ENCODE results near the gene CCDC34.

Gene CCDC34

DNA sequence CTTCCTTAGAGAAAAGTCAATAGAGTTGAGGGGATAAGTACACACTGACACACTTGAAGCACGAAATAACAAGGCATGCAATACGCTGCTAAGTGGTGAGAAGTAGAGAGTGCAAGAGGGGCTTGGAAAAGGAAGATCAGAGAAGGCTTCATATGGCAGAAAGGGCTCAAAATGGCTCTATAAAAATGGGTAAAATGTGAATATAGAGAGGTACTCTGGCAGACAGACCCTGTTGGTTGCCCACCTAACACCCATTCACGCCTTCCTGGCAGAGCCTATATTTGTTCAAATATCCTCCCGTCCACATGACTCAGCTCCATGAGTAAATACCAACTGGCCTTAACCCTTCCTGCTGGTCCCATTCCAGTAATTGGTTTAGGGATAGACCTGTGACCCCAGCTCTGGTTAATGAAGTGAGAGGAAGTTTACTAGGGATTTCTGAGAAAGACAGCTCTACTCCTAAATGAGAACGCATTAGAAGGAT, 38.9 kb upstream of the CCDC34 start:
- TF ChIP-seq CTCF (IDR thresholded peaks at IDR 0.05; ENCODE audit: low read depth, low read length, missing control alignments): no peak

DNA sequence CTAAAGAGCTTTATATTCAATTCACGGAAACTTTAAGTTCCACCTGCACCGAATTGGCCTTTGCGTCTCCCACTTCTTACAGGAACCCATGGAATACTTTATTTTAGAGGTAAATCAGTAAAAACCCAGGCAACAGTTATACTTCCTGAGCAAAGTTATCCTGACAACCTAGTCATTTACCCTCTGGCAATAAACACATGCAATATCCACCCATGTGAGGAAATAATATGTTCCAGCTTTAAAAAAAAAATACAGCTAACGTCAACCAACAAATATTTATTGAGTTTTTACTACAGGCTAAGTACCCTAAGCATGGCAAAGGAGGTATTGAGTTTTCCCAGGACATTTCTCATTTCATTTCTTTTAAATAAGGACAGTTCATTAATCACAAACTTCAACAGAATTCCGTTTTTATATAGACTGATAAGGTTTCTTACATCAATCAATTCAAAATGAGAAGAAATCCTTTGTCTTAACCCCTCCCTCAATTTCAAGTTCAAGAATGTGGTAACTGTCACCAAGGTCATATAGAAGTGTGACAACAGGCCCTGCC, 38.3 kb upstream of the CCDC34 start:
- no peak overlapping the region for H3K4me3 ChIP-seq (replicated peaks; ENCODE audit: low read depth, low read length)

More for the DNA sequence above, 38.9 kb upstream of the CCDC34 start:
- DNase-seq (ENCODE audit: extremely low read depth, low read depth): no peak
- no peak overlapping the region for H3K4me3 ChIP-seq (replicated peaks; ENCODE audit: low read depth, low read length)

GRCh38 chr11:27398400-27398770, 35.4 kb upstream of the CCDC34 start:
- H3K4me3 ChIP-seq (replicated peaks; ENCODE audit: low read depth, low read length): no peak overlapping the region
- no peak for TF ChIP-seq CTCF (IDR thresholded peaks at IDR 0.05; ENCODE audit: low read depth, low read length, missing control alignments)
- no peak for DNase-seq (ENCODE audit: extremely low read depth, low read depth)

More for the DNA sequence above, 38.3 kb upstream of the CCDC34 start:
- no peak for DNase-seq (ENCODE audit: extremely low read depth, low read depth)
- TF ChIP-seq CTCF (IDR thresholded peaks at IDR 0.05; ENCODE audit: low read depth, low read length, missing control alignments): no peak

- no peak for TF ChIP-seq CTCF (IDR thresholded peaks at IDR 0.05; ENCODE audit: low read depth, low read length, missing control alignments)
- H3K4me3 ChIP-seq (replicated peaks; ENCODE audit: low read depth, low read length): no peak overlapping the region
- DNase-seq (ENCODE audit: extremely low read depth, low read depth): no peak
Observed at GRCh38 chr11:27397624-27398399, 34.8 kb upstream of the CCDC34 start.

DNA sequence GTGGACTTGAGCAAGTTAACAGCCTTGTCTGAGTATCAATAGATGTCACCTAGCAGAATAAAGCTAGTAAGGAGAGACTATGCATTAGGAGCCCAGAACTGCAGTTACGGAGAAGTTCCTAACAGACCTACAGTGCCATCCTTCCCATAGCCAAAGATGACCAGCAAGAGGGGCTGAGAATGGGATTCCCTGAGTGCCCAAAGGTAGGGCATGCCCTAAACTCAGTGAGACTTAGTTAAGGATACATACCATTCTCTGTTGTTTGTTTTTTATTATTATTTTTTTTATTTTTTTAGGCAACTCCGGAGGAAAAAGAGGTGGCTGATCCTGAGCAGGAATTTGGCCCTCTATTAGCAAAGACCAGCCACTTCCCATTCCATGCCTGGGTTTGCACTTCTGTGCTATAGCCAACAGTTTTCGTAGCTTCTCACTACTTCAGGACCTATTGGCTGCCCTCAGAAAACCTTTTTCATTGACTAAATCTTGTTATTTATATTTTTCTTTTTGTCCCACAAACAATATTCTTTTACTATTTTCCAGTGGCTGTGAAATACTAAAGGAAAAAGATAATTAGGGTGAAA, 33.3 kb upstream of the CCDC34 start:
- no peak overlapping the region for H3K4me3 ChIP-seq (replicated peaks; ENCODE audit: low read depth, low read length)
- DNase-seq (ENCODE audit: extremely low read depth, low read depth): no peak
- TF ChIP-seq CTCF (IDR thresholded peaks at IDR 0.05; ENCODE audit: low read depth, low read length, missing control alignments): no peak

- DNase-seq (ENCODE audit: extremely low read depth, low read depth): no peak
- H3K4me3 ChIP-seq (replicated peaks; ENCODE audit: low read depth, low read length): no peak overlapping the region
- TF ChIP-seq CTCF (IDR thresholded peaks at IDR 0.05; ENCODE audit: low read depth, low read length, missing control alignments): no peak
Observed at GRCh38 chr11:27395556-27396258, 32.7 kb upstream of the CCDC34 start.
